ENCODE measurements around the gene ITGB8.
A peak's percentile ranks its signal among the peaks of the same experiment; 100 is the strongest.
"Not testable (repeated sequence)": the region's sequence is repeated elsewhere in the genome, so short reads cannot be mapped to it uniquely, and the experiment has no call there.

ITGB8 gene

GRCh38 chr7:20383351-20383750 is 52.7 kb downstream of the ITGB8 start:
- no peak for DNase-seq (ENCODE audit: low read depth)

GRCh38 chr7:20385126-20385525 is 54.4 kb downstream of the ITGB8 start:
- DNase-seq (ENCODE audit: low read depth), result peak; percentile 30

GRCh38 chr7:20388084-20388483 is 57.4 kb downstream of the ITGB8 start:
- DNase-seq (ENCODE audit: low read depth), result no peak

DNA sequence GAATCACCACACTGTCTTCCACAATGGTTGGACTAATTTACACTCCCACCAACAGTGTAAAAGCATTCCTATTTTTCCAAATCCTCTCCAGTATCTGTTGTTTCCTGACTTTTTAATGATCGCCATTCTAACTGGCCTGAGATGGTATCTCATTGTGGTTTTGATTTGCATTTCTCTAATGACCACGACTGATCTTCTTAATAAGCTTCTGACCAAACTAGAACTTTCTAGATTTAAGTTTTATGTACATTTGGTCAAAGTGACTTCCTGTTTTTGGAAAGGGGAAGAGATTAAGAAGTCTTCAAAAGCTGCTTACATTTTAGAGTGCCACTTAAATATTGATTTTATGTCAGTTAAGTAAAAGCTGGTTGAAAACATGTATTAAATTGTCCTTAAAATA is 58.5 kb downstream of the ITGB8 start:
- not testable (repeated sequence) for DNase-seq (ENCODE audit: low read depth)

- no peak for DNase-seq (ENCODE audit: low read depth)
These were observed 62.4 kb downstream of the ITGB8 start for GRCh38 chr7:20393021-20393610.

DNA sequence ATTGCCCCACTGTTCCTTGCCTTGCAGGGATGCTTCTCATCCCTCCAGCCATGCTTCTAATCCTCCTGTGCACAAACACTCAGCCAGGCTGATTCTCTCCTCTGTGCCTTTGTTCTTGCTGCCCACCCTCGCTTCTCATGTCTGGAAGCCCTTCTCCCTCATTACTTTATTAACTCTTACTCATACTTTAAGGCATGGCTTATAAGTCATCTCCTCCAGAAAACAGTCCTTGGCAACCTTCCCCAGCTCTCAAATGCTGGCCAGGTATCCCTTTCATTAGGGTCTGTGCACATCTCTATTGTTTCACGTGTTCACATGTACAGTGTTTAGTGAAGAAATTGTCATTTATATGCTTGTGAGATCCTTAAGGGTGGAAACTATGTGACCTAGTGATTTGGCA is 62.9 kb downstream of the ITGB8 start:
- no peak for DNase-seq (ENCODE audit: low read depth)

DNA sequence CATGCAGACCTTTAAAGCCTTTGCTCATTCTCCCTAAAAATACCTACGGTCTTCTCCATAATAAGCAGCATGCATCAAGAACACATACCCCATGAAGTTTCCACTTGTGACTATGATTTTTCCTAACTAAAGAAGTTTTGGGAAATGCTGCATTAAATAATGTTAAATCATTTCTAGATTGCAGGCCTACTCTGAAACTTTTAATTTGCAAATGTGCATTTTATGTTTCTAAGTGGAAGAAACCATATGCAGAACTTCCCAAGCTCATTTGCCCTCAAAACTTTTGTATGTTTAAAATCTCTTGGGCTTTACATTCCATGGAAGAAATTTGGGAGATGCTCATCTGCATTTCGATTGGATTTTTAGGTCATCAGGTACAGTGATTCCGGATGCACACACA is 63.6 kb downstream of the ITGB8 start:
- DNase-seq (ENCODE audit: low read depth), result no peak

DNA sequence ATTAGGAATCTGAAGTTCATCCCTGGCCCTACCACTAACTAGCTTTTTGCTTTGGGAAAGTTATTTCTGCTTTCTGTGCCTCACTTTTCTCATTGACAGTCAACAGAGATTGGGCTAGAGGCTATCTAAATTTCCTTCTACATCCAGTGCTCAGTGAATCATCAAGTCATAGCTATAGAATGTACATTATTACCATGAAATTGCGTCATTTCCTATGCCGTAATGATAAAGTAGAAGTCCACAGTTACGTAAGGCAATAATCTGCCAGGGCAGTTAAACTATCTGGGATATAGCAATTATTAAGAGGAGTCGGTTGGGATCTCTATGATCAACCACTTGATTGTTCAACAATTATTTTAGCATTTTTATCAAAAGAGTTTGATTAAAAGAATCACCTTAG is 64.4 kb downstream of the ITGB8 start:
- DNase-seq (ENCODE audit: low read depth), result peak; percentile 36

GRCh38 chr7:20395511-20395910 is 64.8 kb downstream of the ITGB8 start:
- DNase-seq (ENCODE audit: low read depth), result no peak

GRCh38 chr7:20399521-20399920 is 68.8 kb downstream of the ITGB8 start:
- DNase-seq (ENCODE audit: low read depth), result peak; percentile 6

GRCh38 chr7:20401861-20402746 is 71.4 kb downstream of the ITGB8 start:
- no peak for DNase-seq (ENCODE audit: low read depth)

DNA sequence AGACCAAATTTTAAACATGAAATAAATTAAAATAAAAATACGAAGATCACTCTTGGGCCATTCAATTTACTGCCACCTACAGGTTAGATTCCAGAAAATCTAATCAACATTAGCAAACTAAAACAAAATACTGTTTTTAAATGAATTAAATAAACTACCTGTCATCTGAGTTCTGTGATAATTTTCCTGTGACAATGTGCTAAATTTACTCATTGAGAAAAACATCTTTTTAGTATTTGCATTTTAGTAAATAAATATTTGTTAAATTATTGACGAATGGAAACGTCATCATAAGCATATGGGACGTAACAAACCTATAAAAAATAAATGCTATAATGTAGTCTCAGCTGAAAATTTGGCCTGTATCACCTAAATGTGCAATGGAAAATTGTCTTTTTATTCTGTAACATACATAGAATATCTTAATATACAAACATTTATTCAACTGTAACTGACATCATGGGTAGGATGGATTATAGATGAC is 72.1 kb downstream of the ITGB8 start:
- DNase-seq (ENCODE audit: low read depth), result peak; percentile 5

- no peak for DNase-seq (ENCODE audit: low read depth)
These were observed 72.6 kb downstream of the ITGB8 start for GRCh38 chr7:20403331-20403730.

DNA sequence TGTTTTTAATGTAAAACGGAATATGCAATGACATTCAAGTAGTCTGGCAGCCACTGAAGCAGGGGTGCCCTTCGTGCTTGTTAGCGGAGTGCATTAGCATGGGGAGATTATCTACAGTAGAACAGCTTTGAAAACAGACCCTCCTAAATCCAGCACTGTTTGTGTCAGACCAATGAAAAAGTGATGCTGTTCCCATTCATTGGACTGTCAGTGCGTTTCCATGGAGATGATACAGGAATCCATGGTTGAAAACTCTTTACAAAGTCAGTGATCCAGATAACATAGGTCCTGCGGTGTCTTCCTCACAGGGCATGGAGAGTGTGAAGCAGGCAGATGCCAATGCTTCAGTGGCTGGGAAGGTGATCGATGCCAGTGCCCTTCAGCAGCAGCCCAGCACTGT is 73.6 kb downstream of the ITGB8 start:
- DNase-seq (ENCODE audit: low read depth), result no peak

- DNase-seq (ENCODE audit: low read depth), result peak; percentile 36
These were observed 77.1 kb downstream of the ITGB8 start for GRCh38 chr7:20407585-20408466.

GRCh38 chr7:20408467-20408826 is 77.7 kb downstream of the ITGB8 start:
- DNase-seq (ENCODE audit: low read depth), result no peak

- DNase-seq (ENCODE audit: low read depth), result peak; percentile 5
These were observed 79.3 kb downstream of the ITGB8 start for GRCh38 chr7:20409961-20410360.

GRCh38 chr7:20411372-20411771 is 80.7 kb downstream of the ITGB8 start:
- no peak for DNase-seq (ENCODE audit: low read depth)

DNA sequence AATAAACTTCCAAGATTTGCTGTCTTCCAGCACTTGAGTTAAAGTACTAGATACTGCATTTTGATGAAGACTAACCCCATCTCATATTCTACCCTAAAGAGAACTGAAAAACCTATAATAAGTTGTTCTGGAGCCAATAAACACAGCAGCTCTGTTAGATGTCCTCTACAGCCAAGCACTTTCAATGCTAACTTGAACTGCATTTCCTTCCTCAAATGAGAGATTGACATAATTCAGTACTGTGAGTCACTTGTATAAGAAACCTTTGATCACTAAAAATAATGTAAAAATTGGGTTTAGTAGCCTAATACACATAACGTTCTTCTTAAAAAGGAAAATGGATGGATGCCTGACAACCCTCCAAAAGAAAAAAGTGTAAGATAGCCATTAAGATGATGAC is 81.3 kb downstream of the ITGB8 start:
- no peak for DNase-seq (ENCODE audit: low read depth)

- DNase-seq (ENCODE audit: low read depth), result no peak
These were observed 86.6 kb downstream of the ITGB8 start for GRCh38 chr7:20417260-20417659.

DNA sequence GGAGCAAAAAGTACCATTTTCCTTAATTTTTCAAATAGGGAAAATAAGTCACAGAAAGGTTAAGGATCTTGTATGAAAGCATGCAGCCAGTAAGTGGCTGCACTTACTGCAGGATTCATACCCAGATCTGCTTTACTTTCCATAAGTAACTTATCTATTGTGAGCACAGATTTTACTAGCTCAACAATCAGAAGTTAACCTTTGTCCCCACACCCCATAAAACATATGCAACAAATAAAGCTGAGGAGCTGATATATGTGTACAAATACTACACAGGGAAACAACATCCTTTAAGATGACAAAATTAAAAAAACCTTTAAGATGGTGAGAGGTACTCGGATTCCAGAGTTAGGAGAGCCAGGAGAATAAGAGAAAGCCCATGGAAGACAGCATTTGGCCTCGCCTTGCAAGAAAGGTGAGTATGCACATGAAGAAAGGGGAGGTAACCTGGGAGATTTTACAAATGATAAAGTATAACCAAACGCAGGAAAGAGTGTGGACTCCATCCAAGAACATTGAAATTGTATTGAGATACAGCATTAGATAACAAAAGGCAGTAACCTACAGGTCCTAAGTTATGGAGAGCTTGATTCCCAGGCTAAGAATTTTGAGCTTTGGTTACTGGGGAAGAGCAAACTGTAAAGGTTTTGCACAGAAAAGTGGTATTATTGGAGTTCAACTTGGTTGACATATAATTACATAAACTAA is 87.1 kb downstream of the ITGB8 start:
- no peak for DNase-seq (ENCODE audit: low read depth)

GRCh38 chr7:20424500-20424899 is 93.8 kb downstream of the ITGB8 start:
- DNase-seq (ENCODE audit: low read depth), result no peak
